GM19438 (cell line): Measurements from ENCODE around the gene CAVIN2.
"Not testable (repeated sequence)": the region's sequence is repeated elsewhere in the genome, so short reads cannot be mapped to it uniquely, and the experiment has no call there.

ENCODE experiments used
- ATAC-seq: cut with Tn5 transposase; IDR thresholded peaks from one replicate; pipeline ENCODE4 v1.9.1; 2021; ENCODE audit warnings: low read depth; ENCODE audit not compliant: unreplicated experiment

The CAVIN2 gene

DNA sequence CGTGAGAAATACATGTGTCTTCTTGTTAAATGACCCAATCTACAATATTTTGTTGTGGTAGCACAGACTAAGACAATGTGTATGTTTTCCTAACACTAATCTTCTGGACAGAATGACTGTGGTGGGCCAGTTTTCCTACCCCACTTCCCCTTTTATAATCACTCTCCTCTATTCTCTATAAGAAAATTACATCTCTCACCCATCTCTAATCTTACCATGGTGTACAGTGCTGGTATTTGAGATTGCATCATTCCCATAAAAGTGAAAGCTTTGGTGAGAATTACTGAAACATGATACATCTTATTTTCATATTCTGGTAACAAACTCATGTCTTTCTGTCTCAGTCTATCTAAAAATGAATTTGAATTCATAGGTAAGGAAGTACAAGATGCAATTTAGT is 40.5 kb downstream of the CAVIN2 start:
- ATAC-seq, result no peak

DNA sequence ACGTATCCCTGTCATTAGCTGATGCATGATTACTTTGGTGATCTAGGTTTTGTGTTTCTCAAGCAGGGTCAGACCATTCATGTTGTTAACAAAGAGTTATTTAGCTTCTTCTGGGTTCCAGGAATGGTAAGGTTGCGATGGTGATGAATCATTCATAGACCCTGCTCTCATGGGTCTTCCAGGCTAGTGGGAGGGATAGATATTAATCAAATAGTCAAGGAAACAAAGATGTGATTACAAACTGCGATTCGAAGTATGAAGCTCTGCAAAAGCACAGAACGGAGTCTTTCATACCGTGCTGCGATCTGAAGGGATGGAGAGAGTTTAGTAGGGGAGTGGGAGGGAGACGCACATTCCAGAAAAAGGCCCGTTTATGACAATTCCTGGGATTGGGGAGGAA is 42.1 kb downstream of the CAVIN2 start:
- ATAC-seq, result no peak

DNA sequence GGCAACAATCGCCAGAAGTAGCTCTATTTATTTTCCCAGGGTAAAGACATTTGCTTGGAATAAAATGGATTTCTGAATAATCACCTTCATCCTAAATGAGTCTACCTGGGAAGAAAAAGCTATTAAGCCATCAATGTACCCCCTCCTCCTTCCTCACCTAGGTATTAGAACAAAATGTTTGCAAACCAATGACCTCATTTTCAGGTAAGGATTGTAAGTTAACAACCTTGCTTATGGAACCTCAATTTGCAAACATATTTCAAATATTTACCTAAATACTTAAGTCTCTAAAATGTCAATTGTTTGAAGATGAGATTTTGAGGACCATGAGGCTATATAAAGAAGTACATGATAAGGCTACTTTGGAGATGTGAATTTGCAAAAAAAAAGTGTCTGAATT is 43.9 kb downstream of the CAVIN2 start:
- no peak for ATAC-seq

DNA sequence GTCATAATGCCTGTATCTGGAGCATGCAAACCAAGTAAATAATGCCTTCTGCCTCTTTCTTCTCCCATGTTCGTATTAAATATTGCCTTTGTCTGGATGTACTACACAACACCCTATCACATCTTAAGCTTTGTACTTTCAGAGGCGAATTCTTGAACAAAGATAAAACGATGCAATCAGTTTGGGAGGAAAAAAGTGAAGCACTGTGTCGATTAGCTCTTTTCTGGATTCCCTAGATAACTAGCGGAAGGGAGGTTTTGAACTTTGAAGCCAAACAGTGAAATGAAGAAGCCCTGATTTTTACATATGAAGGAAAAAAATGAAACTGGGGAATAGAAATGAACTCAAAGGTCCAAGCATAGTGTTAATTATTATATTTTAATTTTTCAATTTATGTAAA is 44.7 kb downstream of the CAVIN2 start:
- ATAC-seq, result no peak

DNA sequence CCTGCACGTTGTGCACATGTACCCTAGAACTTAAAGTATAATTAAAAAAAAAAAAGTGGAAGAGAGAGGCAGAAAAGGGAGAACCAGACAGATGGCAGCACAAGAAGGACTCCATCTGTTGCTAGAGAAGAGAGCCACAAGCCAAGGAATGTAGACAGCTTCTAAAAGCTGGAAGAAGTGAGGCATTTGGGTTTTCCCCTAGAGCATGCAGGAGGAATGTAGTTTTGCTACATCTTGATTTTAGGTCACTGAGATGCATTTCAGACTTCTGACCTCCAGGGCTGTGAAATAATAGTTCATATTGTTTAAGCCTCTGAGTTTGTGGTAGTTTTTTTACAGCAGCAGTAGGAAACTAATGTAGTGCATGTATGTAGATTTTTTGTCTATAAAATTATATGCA is 46.0 kb downstream of the CAVIN2 start:
- ATAC-seq, result no peak

DNA sequence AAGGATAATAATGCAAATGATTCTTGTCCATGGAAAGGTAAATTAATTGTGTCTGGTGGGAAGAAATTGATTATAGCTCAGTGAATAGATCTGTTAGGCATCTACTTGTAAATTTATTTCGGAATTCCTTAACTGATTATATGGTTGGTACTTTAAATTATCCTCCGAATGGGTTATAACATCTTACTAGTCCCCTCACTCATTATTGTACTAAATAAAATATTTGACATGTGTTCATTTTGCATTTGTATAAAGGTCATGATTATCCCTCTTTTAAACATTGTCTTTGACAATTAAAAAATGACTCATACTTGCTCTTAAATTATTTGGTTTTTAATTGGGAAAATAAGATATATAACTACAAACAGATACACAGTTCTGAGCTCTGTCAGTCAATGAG is 47.4 kb downstream of the CAVIN2 start:
- no peak for ATAC-seq

DNA sequence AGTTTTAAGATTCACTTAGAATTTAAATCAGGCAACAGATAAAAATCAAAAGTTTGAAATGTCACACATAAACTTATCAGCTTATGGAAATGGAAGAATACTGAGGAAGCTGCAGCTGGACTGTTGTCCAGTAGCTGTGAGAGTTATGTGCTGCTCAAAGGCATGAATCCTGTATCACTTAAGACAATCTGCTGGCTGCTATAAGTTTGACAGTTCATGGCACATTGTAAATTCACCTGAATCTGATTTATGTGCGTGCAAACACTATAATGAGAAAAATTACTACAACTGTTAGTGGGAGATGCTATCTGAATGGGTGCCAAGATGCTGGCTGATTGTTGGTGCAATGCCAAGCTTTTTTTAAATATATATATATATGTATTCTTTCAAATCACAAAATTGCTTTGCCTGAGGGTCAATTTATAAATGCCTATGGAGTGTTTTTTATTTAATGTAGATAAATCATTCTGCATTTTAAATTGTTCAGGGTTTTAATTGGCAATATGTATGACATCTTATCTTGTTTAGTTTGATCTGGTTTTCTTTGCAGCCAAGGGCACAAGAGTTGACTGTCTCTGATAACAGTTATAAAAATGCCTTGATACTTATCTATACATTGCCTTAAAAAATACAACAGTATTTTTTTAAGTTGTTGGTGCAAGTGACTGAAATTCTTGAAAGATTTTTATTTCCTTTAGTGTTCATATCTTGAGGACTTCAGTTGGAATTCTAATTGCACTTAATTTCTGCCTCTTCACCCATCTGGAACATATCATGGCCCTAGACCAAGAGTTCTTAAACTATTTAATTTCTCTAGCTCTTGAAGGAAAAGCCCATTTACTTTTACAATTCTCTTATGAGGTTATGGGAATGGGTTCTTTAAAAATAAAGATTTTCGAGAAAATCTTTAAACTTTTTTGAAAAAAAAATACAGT is 48.7 kb downstream of the CAVIN2 start:
- ATAC-seq, result no peak

DNA sequence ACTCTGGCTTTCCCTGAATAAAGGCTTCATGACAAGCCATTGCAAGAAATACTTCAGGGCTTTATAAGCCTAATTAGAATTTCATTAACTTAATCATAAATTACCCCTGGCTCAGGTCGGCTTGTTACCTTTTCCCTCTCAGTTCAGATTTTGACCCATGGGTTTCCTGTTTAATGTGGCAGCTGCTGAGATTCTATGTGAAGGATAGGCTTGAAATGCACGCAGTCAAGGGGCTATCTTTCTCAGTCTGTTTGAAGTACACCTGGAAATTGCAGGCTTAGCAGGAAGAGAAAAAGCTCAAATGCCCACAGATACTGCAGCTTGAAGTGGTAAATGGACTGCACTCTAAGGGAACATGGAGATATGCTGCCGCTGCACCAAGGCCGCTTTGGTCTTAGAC is 49.4 kb downstream of the CAVIN2 start:
- no peak for ATAC-seq

DNA sequence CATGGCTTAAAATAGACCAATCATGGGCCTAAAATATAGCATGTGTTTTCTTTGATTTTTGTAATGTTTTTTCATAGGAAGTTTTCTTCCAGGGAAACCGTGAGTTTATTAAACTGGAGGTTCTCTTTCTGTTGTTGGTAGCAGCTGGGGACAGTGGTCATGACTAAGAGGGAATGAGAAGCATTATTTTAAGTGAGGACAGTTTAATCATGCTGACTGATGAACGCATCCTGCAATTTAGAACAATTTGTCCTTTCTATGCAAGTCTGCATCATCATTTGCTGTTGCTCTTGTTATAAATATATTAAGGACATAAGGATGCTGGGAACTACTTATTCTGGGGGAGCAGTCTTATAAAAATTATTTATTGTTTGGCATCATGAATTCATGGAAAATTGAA is 51.2 kb downstream of the CAVIN2 start:
- no peak for ATAC-seq

DNA sequence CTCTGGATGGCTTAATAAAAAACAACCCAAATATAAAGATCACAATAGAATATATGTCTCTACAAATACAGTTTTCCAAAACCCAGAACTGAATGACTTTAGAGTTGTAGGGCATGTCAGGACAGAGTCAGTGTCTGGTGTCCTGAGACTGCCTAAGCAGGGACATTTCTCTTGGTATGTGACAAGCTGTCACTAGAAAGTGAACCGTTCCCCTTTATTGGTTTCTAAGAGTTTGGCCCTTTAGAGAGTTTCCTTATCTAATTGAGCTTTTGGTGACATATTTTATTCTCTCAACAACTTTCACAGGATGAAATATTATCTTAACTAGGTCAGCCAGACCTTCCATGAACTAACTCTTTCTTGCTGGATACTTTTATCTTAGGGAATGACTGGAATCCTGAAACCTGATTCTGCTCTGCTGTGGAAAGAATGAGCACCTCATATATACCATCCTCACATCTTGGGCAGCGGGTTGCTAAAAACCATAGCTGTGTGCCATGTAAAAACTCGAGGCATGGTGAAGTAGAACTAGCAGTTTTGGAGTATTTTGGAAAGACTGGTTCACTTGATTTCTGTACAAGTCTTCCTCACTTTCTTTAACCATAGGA is 54.8 kb downstream of the CAVIN2 start:
- ATAC-seq, result no peak

DNA sequence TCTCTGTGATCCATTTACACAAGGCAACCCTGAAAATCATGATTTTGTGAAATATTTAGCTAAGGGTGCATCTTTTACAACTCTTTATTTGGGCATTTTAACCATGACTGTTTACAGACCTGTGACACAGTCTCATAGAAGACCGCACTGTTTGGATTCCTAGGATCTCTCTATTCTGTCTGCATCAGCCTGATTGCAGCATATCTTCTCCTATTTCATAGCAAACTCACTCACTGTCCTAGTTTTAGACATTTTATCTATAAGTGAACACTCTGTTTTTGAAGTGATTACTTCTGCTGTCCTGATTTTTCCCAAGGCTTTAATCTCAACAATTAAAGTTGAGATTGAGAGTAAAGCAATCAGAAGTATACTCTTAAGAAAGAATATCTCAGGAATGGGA is 56.2 kb downstream of the CAVIN2 start:
- ATAC-seq, result no peak

DNA sequence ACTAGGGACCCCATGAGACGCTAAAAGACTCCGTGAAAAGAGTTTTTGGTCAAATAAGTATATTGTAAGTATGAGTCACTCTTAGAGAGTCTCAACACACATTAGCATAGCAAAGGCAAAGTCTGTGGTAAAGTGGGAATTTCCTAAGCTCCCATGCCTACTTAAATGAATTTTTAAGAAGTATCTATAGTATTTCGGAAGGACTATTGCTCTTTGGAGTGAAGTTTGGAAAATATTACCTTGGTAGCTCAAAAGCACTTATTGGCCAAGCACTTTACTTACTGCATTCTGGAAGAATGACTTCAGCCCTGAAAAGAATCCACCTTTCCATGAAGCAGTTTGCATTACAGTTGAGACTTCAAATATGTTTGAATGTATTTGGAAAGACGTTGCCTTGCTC is 57.1 kb downstream of the CAVIN2 start:
- ATAC-seq, result no peak

DNA sequence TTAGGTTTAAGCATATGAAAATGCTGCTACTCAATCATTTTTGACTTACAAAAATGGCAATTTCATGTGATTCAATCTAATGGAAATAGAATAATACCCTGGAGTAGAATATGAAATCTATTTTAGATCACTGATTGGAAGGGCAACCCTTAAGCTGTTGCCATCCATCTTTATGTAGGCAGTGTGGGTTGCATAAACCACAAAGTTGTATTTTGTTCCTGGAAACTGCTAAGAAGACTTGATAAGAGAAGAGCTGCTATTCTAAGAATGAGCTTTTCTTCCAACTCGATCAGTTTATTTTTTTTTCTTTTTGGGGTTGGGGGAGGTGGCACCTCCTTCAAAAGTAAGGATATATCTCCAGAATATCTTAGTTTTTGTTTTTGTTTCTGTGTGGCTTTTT is 60.2 kb downstream of the CAVIN2 start:
- no peak for ATAC-seq

DNA sequence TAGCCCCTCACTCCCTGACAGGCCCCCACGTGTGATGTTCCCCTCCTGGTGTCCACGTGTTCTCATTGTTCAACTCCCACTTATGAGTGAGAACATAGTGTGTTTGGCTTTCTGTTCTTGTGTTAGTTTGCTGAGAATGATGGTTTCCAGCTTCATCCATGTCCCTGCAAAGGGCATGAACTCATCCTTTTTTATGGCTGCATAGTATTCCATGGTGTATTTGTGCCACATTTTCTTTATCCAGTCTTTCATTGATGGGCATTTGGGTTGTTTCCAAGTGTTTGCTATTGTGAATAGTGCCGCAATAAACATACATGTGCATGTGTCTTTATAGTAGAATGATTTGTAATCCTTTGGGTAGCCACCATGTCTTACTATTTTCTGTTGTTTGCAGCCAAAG is 61.2 kb downstream of the CAVIN2 start:
- not testable (repeated sequence) for ATAC-seq
